H1 (cell line): ENCODE results near the gene ADGRB2. TPM values are rescaled to one million over a fixed set of nuclear protein-coding genes. Genes with fewer than 3 reads are reported as not detected.
A peak's percentile ranks its signal among the peaks of the same experiment; 100 is the strongest.

Experiments used
- CTCF ChIA-PET: fragments of 300-600 bp; sonication (Branson Sonifier 250); formaldehyde crosslinking; loops from one replicate; lab custom pipeline; 2021; ENCODE audit not compliant: partially characterized antibody; lab: Charles Lee
- POLR2A ChIA-PET: fragments of 300-600 bp; sonication (Branson Sonifier 250); formaldehyde crosslinking; loops from one replicate; lab custom pipeline; 2021; ENCODE audit warnings: inconsistent platforms; ENCODE audit not compliant: partially characterized antibody; lab: Charles Lee
- DNase-seq, 2 experiments: peaks; one replicate each; pipeline versions ENCODE4 v3.0.0 to v3.0.0-alpha.2; 2010 to 2022; ENCODE audit warnings: low spot score in 2 of 2, low read depth in 1 of 2, mixed read lengths in 1 of 2
- FAIRE-seq: peaks from 2 replicates; lab custom pipeline; 2011; peaks lifted over from hg19 to GRCh38; lab: Jason Lieb, UNC
- H2AFZ ChIP-seq: 2 replicates; pipeline ENCODE4 v1.8.1; 2012; ENCODE audit warnings: low read length, inconsistent platforms
- H2AK5ac ChIP-seq: 2 replicates; pipeline ENCODE4 v1.6.1; 2013; ENCODE audit warnings: low read depth, low read length
- H2BK120ac ChIP-seq: replicated peaks from 2 replicates; pipeline ENCODE3; 2013; ENCODE audit warnings: low read depth, low read length, inconsistent platforms
- H2BK12ac ChIP-seq: 2 replicates; pipeline ENCODE4 v1.6.1; 2013; ENCODE audit warnings: low read depth, low read length
- H2BK15ac ChIP-seq: 2 replicates; pipeline ENCODE4 v1.6.1; 2013; ENCODE audit warnings: low read length
- H2BK20ac ChIP-seq: 2 replicates; pipeline ENCODE4 v1.6.1; 2013; ENCODE audit warnings: low read length
- H2BK5ac ChIP-seq: 2 replicates; pipeline ENCODE4 v1.6.1; 2013; ENCODE audit warnings: low read depth, low read length
- H3K14ac ChIP-seq: 2 replicates; pipeline ENCODE4 v1.6.1; 2013; ENCODE audit warnings: inconsistent platforms; ENCODE audit not compliant: insufficient read length
- H3K18ac ChIP-seq: 2 replicates; pipeline ENCODE4 v1.6.1; 2013; ENCODE audit warnings: low read length; ENCODE audit errors: extremely low read depth
- H3K23ac ChIP-seq: 2 replicates; pipeline ENCODE4 v1.6.1; 2013; ENCODE audit warnings: inconsistent platforms; ENCODE audit not compliant: insufficient read length
- H3K23me2 ChIP-seq: 2 replicates; pipeline ENCODE4 v1.6.1; 2013; ENCODE audit warnings: low read depth, low read length
- H3K27ac ChIP-seq: 2 replicates; pipeline ENCODE4 v1.6.1; 2011; ENCODE audit warnings: low read depth, low read length, inconsistent platforms
- H3K27me3 ChIP-seq, 4 experiments: replicated peaks in 1 of 4; 1 replicate in 1 of 4; 2 replicates in 3 of 4; pipeline versions ENCODE4 v1.6.1 to v1.8.1; 2011 to 2013; ENCODE audit warnings: low read length in 3 of 4, mild to moderate bottlenecking in 3 of 4, inconsistent platforms in 2 of 4, mixed read lengths in 2 of 4, moderate library complexity in 1 of 4; ENCODE audit not compliant: control insufficient read depth in 3 of 4, insufficient read depth in 3 of 4; ENCODE audit errors: extremely low read depth in 1 of 4
- H3K36me3 ChIP-seq, 4 experiments: 2 replicates each; pipeline versions ENCODE4 v1.6.1 to v1.8.1; 2011 to 2013; ENCODE audit warnings: mild to moderate bottlenecking in 4 of 4, low read length in 3 of 4, moderate library complexity in 2 of 4, control low read depth in 1 of 4, inconsistent platforms in 1 of 4; ENCODE audit not compliant: insufficient read depth in 4 of 4, control insufficient read depth in 2 of 4
- H3K4ac ChIP-seq: replicated peaks from 2 replicates; pipeline ENCODE3; 2013; ENCODE audit warnings: low read length, low read depth, mixed read lengths, inconsistent platforms; ENCODE audit not compliant: insufficient read length
- H3K4me1 ChIP-seq, 4 experiments: replicated peaks in 1 of 4; 1 replicate in 1 of 4; 2 replicates in 3 of 4; pipeline versions ENCODE4 v1.6.1 to v1.8.1; 2011 to 2013; ENCODE audit warnings: low read length in 3 of 4, inconsistent platforms in 2 of 4, mixed read lengths in 1 of 4; ENCODE audit not compliant: insufficient read depth in 4 of 4, control insufficient read depth in 3 of 4
- H3K4me2 ChIP-seq, 2 experiments: 2 replicates each; pipeline versions ENCODE4 v1.6.1 to v1.8.1; 2011 to 2013; ENCODE audit warnings: low read depth in 2 of 2, low read length in 2 of 2, control low read depth in 1 of 2, inconsistent platforms in 1 of 2, mild to moderate bottlenecking in 1 of 2; ENCODE audit not compliant: insufficient read depth in 1 of 2
- H3K4me3 ChIP-seq, 4 experiments: fragments of 200-600, 300-600 bp in 1 of 4; sonication (generic), shearing (Covaris generic), sonication (Bioruptor Twin) in 1 of 4; 2 replicates each; pipeline versions ENCODE4 v1.5.1 to v1.8.1; 2011 to 2016; ENCODE audit warnings: low read length in 4 of 4, low read depth in 3 of 4, control low read depth in 2 of 4, inconsistent platforms in 2 of 4, mild to moderate bottlenecking in 2 of 4, mixed read lengths in 1 of 4, moderate library complexity in 1 of 4; ENCODE audit not compliant: insufficient read depth in 2 of 4; ENCODE audit errors: extremely low read depth in 1 of 4
- H3K56ac ChIP-seq: replicated peaks from 2 replicates; pipeline ENCODE3; 2013; ENCODE audit warnings: low read depth, mild to moderate bottlenecking, mixed read lengths, low read length, inconsistent platforms; ENCODE audit not compliant: insufficient read length
- H3K79me1 ChIP-seq: 2 replicates; pipeline ENCODE4 v1.6.1; 2013; ENCODE audit warnings: low read depth, low read length, control low read depth
- H3K79me2 ChIP-seq, 2 experiments: 2 replicates each; pipeline versions ENCODE4 v1.6.1 to v1.8.1; 2012 to 2013; ENCODE audit warnings: low read length in 2 of 2, mild to moderate bottlenecking in 2 of 2, inconsistent platforms in 1 of 2; ENCODE audit not compliant: insufficient read depth in 2 of 2, control insufficient read depth in 1 of 2
- H3K9ac ChIP-seq, 4 experiments: replicated peaks in 1 of 4; 1 replicate in 1 of 4; 2 replicates in 3 of 4; pipeline versions ENCODE4 v1.6.1 to v1.8.1; 2011 to 2013; ENCODE audit warnings: low read depth in 3 of 4, low read length in 3 of 4, control low read depth in 2 of 4, mild to moderate bottlenecking in 2 of 4, moderate library complexity in 2 of 4, inconsistent platforms in 1 of 4; ENCODE audit errors: extremely low read depth in 1 of 4
- H3K9me3 ChIP-seq, 2 experiments: 2 replicates each; pipeline versions ENCODE4 v1.6.1 to v1.8.1; 2012 to 2013; ENCODE audit warnings: mild to moderate bottlenecking in 2 of 2, moderate library complexity in 2 of 2, control low read depth in 1 of 2, inconsistent platforms in 1 of 2, low read depth in 1 of 2, low read length in 1 of 2, mixed read lengths in 1 of 2; ENCODE audit not compliant: insufficient read depth in 2 of 2
- H4K20me1 ChIP-seq, 2 experiments: replicated peaks in 1 of 2; 2 replicates each; pipeline versions ENCODE3 to v1.8.1; 2011 to 2013; ENCODE audit warnings: inconsistent platforms in 2 of 2, low read length in 2 of 2, mild to moderate bottlenecking in 1 of 2; ENCODE audit not compliant: insufficient read depth in 2 of 2, control insufficient read depth in 1 of 2
- H4K5ac ChIP-seq: 2 replicates; pipeline ENCODE4 v1.6.1; 2013; ENCODE audit warnings: low read length, low read depth, mixed read lengths, inconsistent platforms; ENCODE audit not compliant: insufficient read length
- H4K8ac ChIP-seq: 2 replicates; pipeline ENCODE4 v1.8.0; 2013; ENCODE audit warnings: mild to moderate bottlenecking, moderate library complexity, low read length, inconsistent platforms; ENCODE audit not compliant: insufficient read depth; ENCODE audit errors: extremely low read depth
- H4K91ac ChIP-seq: replicated peaks from 2 replicates; pipeline ENCODE3; 2013; ENCODE audit warnings: low read length, mixed read lengths, inconsistent platforms; ENCODE audit not compliant: insufficient read length
- CEBPB ChIP-seq: IDR thresholded peaks from 2 replicates; pipeline ENCODE4 v1.6.1; 2012; ENCODE audit warnings: low read depth, low read length
- GABPA ChIP-seq: IDR thresholded peaks from 2 replicates; pipeline ENCODE4 v1.6.1; 2011; ENCODE audit warnings: mild to moderate bottlenecking, low read length, moderate library complexity, borderline replicate concordance; ENCODE audit not compliant: insufficient read depth
- KDM1A ChIP-seq: fragments of 200-600, 300-600 bp; sonication (generic); IDR thresholded peaks from 2 replicates; pipeline ENCODE4 v1.7.1; 2016; ENCODE audit warnings: mild to moderate bottlenecking, low read length, borderline replicate concordance
- NANOG ChIP-seq: IDR thresholded peaks from 2 replicates; pipeline ENCODE4 v1.6.1; 2011; ENCODE audit warnings: low read length, low read depth, mild to moderate bottlenecking, inconsistent platforms; ENCODE audit not compliant: insufficient read depth, poor library complexity, severe bottlenecking
- POLR2AphosphoS5 ChIP-seq: IDR thresholded peaks from 2 replicates; pipeline ENCODE4 v1.6.1; 2011; ENCODE audit warnings: low read depth, low read length
- SP2 ChIP-seq: IDR thresholded peaks from 2 replicates; pipeline ENCODE4 v1.6.1; 2012; ENCODE audit warnings: mild to moderate bottlenecking, low read length, inconsistent platforms
- SP4 ChIP-seq: IDR thresholded peaks from 2 replicates; pipeline ENCODE4 v1.6.1; 2012; ENCODE audit warnings: low read length, inconsistent platforms
- WGBS, 2 experiments: shearing (Covaris generic) in 1 of 2; methylation state at CpG; one replicate each; pipeline versions ENCODE4 v1.1.6 to v1.1.7; 2013 to 2015; ENCODE audit warnings: low lambda C conversion rate in 2 of 2, mixed read lengths in 2 of 2, inconsistent platforms in 1 of 2, low coverage in 1 of 2, missing lambda C conversion rate in 1 of 2; ENCODE audit not compliant: insufficient replicate concordance in 2 of 2, insufficient coverage in 1 of 2, insufficient read length in 1 of 2; ENCODE audit errors: extremely low coverage in 1 of 2, missing lambda C conversion rate in 1 of 2; 5-methylcytosine and 5-hydroxymethylcytosine counted together
- polyA plus RNA-seq, 7 experiments: library from polyadenylated mRNA; depleted of rRNA in 3 of 7; stranded (reverse) in 5 of 7; unstranded in 2 of 7; fragments of >200 nt in 5 of 7; fragments of 200-250 nt in 2 of 7; gene quantifications; 1 replicate in 5 of 7; 2 replicates in 1 of 7; 4 replicates in 1 of 7; pipeline versions ENCODE4 v1.2.1 to v1.2.3, GENCODE V29; 2011 to 2013; ENCODE audit warnings: missing spikeins in 2 of 7, mixed read lengths in 2 of 7
- total RNA-seq: library from RNA; stranded (reverse); fragmentation: NEBNext Ultra II Directional; extraction: Animal tissue kit (Norgen Biotek cat#: 25700); gene quantifications from 2 replicates; pipeline ENCODE4 v1.2.1, GENCODE V29; 2021

The ADGRB2 gene
- total and polyA plus RNA-seq, 2 of the 8 experiments (the other 6 are each of a cell fraction or from before 2014, with no cell fraction given), result 15.6 to 26.2 TPM

GRCh38 chr1:31755850-31756492, 8.2 kb downstream of the ADGRB2 start:
- no peak overlapping the region for H3K4me2 ChIP-seq
- DNase-seq (no peak), FAIRE-seq (no peak)
- TF ChIP-seq NANOG (no peak), SP4 (no peak), SP2 (no peak), CEBPB (no peak), POLR2AphosphoS5 (no peak), GABPA (no peak), KDM1A (no peak)
- no peaks in the 10 kb centered on the region for H3K27me3 ChIP-seq
- H4K91ac ChIP-seq, result no peak overlapping the region
- H2AK5ac ChIP-seq, result no peak overlapping the region
- no peak overlapping the region for H3K56ac ChIP-seq
- H2BK5ac ChIP-seq, result peak overlapping the region; percentile 44; the same call in 1 of the 2 replicates
- H3K18ac ChIP-seq, result no peak overlapping the region
- H2BK12ac ChIP-seq, result no peak overlapping the region
- H2BK20ac ChIP-seq, result no peak overlapping the region
- H2BK120ac ChIP-seq, result no peak overlapping the region
- H3K4ac ChIP-seq, result no peak overlapping the region
- ChIA-PET POLR2A (interaction anchor here (0.9 to 1.6 kb wide), 2 partner anchors 13 to 33 kb away, joined by 3 read pairs; no protein-coding TSS in a partner anchor), CTCF (interaction anchor here (0.6 to 6.8 kb wide), 7 partner anchors 9 to 134 kb away, joined by 3 to 79 read pairs (median 7); no protein-coding TSS in a partner anchor)
- peaks cover 14 to 33% (median 27%) of the 10 kb centered on the region in 4 experiments for H3K4me1 ChIP-seq
- H3K79me2 ChIP-seq, result peaks cover 0 to 4% of the 10 kb centered on the region in 2 experiments; a peak in 1 of 4 replicates
- peaks cover 3% of the 10 kb centered on the region; the same call in 1 of the 2 replicates for H3K23me2 ChIP-seq
- no peak overlapping the region for H2BK15ac ChIP-seq
- H3K9ac ChIP-seq, result no peak overlapping the region
- H4K8ac ChIP-seq, result no peak overlapping the region
- 82% methylated on average over 29 of the region's 30 CpGs; no CpG with 5 or more reads in 1 of the 2 experiments for WGBS, 2 experiments
- peaks cover 0 to 3% of the 10 kb centered on the region in 2 experiments for H4K20me1 ChIP-seq
- H3K27ac ChIP-seq, result no peak overlapping the region
- H4K5ac ChIP-seq, result no peak overlapping the region
- H3K9me3 ChIP-seq, result no peaks in the 10 kb centered on the region
- H3K4me3 ChIP-seq, result no peak overlapping the region
- H3K36me3 ChIP-seq, result no peaks in the 10 kb centered on the region
- no peak overlapping the region for H3K23ac ChIP-seq
- no peak overlapping the region for H3K14ac ChIP-seq
- H2AFZ ChIP-seq, result no peak overlapping the region
- peaks cover 3% of the 10 kb centered on the region for H3K79me1 ChIP-seq
